HUES48 (cell line): ENCODE results near the gene ZSWIM7.

ENCODE experiments used
- H3K27ac ChIP-seq: one replicate; pipeline ENCODE4 v1.7.0; 2013; ENCODE audit warnings: low read depth, low read length, inconsistent platforms
- H3K27me3 ChIP-seq: 2 replicates; pipeline ENCODE4 v1.6.1; 2013; ENCODE audit warnings: mild to moderate bottlenecking, low read length; ENCODE audit not compliant: control insufficient read depth, insufficient read depth
- H3K36me3 ChIP-seq: 2 replicates; pipeline ENCODE4 v1.6.1; 2013; ENCODE audit warnings: low read length; ENCODE audit not compliant: control insufficient read depth, insufficient read depth
- H3K4me1 ChIP-seq: 2 replicates; pipeline ENCODE4 v1.6.1; 2013; ENCODE audit warnings: mild to moderate bottlenecking, low read length; ENCODE audit not compliant: control insufficient read depth, insufficient read depth
- H3K4me3 ChIP-seq: 2 replicates; pipeline ENCODE4 v1.5.1; 2013; ENCODE audit warnings: mild to moderate bottlenecking, low read depth, low read length
- H3K9ac ChIP-seq: 2 replicates; pipeline ENCODE4 v1.6.1; 2013; ENCODE audit warnings: mild to moderate bottlenecking, low read depth, low read length, moderate library complexity
- H3K9me3 ChIP-seq: 2 replicates; pipeline ENCODE4 v1.6.1; 2013; ENCODE audit warnings: low read length; ENCODE audit not compliant: control insufficient read depth, insufficient read depth

ZSWIM7 gene

DNA sequence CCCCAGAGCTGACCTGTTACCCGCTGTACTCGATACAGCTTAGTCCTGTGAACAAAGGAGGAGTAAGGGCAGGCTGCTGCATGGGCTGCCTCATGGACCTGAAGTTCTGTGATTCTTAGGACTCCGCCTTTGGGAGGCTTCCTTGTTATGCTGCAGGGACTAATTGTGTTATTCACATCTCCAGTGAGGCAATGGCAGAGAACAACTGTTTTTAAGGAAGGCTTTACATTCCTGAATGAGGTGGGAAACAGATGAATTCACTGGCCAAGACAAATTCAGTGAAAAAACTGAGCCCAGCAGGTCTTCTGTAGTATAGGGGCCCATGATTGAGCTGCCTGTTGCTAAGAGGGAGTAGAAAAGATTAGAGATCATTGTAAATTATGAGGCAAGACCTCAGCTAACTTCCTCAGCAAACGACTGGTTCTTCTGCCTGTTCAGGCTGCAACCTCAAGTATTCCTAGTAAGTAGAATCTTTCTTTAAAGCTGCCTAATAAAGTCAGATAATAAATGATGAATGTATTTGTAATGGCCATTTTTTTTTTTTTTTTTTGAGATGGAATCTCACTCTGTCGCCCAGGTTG, 28.3 kb downstream of the ZSWIM7 start:
- no peaks in the 10 kb centered on the region for H3K27me3 ChIP-seq
- H3K4me1 ChIP-seq: peaks cover 33% of the 10 kb centered on the region
- peaks cover 14% of the 10 kb centered on the region for H3K36me3 ChIP-seq
- H3K9me3 ChIP-seq: no peaks in the 10 kb centered on the region
- no peak overlapping the region for H3K4me3 ChIP-seq
- peak overlapping the region; percentile 7 for H3K27ac ChIP-seq
- H3K9ac ChIP-seq: no peak overlapping the region

DNA sequence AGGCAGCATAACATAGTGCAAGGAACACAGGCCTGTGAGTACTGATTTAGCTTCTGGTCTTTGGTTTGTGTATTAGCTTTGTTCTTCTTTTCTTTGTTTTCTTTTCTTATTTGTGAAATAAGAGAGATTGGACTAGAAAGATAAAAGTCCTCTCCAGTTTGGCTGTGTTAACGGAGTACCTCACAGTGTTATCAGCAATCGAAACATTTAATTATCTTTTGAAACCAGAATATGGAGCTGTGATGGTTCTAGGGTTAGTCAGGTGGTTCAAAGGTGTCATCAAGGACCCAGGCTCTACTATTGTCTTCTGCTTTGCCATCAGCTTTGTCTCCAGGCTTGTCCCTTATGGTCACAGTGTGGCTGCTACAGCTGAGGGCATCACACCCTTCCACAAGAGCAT, 29.0 kb downstream of the ZSWIM7 start:
- H3K9me3 ChIP-seq: no peaks in the 10 kb centered on the region
- no peak overlapping the region for H3K4me3 ChIP-seq
- no peaks in the 10 kb centered on the region for H3K27me3 ChIP-seq
- peaks cover 40% of the 10 kb centered on the region for H3K4me1 ChIP-seq
- peak overlapping the region; percentile 7 for H3K27ac ChIP-seq
- H3K36me3 ChIP-seq: peaks cover 10% of the 10 kb centered on the region
- no peak overlapping the region for H3K9ac ChIP-seq

- Histone ChIP-seq H3K9me3 (no peaks in the 10 kb centered on the region), H3K27me3 (no peaks in the 10 kb centered on the region), H3K36me3 (no peaks in the 10 kb centered on the region), H3K27ac (no peak overlapping the region), H3K4me1 (peaks cover 46% of the 10 kb centered on the region), H3K9ac (no peak overlapping the region), H3K4me3 (no peak overlapping the region)
Measured at GRCh38 chr17:15969463-15969862, 30.0 kb downstream of the ZSWIM7 start.

DNA sequence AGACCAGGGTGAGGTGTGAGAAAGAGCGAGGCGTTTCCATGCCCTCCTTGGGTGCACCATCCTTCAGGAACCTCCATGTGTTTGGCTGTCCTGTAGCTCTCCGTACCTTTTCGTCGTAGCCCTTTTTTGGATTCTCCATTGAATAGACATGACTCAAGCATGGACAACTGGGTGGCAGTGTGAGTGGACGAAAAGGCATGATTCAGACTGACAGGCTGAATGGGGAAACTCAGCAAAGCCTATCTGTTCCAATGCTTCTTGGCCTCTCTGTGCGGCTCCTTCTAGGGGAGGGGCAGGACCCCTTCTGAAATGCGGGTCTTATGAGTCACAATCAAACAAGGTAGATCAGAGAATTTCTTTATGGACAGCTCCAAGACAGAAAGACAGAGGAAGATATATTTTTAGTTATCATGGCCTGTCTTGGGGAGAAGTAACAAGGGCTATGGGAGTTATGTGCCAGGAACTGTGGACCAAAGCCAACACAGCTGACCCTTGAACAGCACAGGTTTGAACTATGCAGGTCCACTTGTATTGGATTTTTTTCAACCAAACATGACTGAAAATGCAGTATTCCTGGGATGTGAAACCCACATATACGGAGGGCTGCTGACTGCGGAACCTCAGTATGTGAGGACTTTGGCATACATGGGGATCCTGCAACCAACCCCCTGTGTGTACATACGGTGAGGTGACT, 31.7 kb downstream of the ZSWIM7 start:
- H3K27me3 ChIP-seq: no peaks in the 10 kb centered on the region
- H3K9ac ChIP-seq: no peak overlapping the region
- H3K4me3 ChIP-seq: no peak overlapping the region
- H3K36me3 ChIP-seq: no peaks in the 10 kb centered on the region
- peaks cover 46% of the 10 kb centered on the region for H3K4me1 ChIP-seq
- H3K27ac ChIP-seq: peak overlapping the region; percentile 100
- H3K9me3 ChIP-seq: no peaks in the 10 kb centered on the region

DNA sequence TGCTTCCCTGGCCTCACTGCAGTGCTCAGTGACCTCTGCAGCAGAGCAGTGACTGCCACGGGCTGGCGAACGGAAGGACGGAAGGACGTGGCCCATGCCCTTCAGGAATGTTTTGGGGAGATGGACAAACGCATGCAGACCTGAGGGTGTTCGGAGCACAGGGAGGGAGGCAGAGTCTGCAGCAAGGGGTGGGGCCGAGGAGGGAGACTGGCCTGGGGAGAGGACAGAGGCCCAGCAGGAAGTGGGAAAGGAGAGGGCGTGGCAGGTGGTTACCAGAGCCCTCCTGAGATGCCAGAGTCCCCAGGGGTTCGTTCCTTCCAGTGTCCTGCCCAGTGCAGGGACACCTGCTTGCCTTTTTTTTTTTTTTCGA, 32.6 kb downstream of the ZSWIM7 start:
- Histone ChIP-seq H3K4me3 (peak overlapping the region; percentile 51), H3K36me3 (no peaks in the 10 kb centered on the region), H3K9ac (peak overlapping the region; percentile 77), H3K27ac (peak overlapping the region; percentile 100), H3K9me3 (no peaks in the 10 kb centered on the region), H3K4me1 (peaks cover 46% of the 10 kb centered on the region), H3K27me3 (no peaks in the 10 kb centered on the region)

DNA sequence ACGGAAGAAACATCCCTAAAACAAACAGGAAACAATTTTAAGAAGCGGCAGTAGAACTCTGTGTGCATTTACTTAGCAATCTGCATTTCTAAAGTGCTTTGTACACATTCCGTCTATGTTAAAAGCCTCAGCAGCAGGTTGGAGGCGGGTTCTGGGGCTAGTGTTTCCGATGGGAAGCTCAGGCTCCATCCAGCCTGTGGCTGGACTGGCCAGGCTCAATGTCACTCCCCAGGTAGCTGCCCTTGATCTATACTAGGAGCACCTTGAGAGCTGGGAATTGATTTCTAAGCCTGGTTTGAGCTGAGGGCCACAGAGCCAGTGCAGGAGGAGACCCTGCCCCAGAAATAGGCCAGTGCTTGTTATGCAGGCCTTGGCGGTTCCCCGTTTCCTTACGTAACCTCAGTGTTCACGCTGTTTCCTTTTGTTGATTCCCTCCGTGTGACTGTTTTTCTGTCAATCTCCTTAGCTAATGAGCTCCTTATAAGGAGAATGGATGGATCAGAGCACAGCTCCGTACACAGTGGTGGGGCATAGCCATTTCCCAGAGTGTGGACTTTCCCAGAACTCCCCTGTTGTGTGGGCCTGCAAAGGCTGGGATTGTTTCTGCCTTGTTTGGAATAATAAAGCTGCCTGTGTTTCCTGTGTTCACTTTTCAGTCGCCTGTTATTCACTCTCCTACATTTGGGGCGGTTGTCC, 33.2 kb downstream of the ZSWIM7 start:
- Histone ChIP-seq H3K4me1 (peaks cover 45% of the 10 kb centered on the region), H3K4me3 (peak overlapping the region; percentile 51), H3K9me3 (no peaks in the 10 kb centered on the region), H3K36me3 (no peaks in the 10 kb centered on the region), H3K9ac (peak overlapping the region; percentile 77), H3K27me3 (no peaks in the 10 kb centered on the region), H3K27ac (peak overlapping the region; percentile 100)

DNA sequence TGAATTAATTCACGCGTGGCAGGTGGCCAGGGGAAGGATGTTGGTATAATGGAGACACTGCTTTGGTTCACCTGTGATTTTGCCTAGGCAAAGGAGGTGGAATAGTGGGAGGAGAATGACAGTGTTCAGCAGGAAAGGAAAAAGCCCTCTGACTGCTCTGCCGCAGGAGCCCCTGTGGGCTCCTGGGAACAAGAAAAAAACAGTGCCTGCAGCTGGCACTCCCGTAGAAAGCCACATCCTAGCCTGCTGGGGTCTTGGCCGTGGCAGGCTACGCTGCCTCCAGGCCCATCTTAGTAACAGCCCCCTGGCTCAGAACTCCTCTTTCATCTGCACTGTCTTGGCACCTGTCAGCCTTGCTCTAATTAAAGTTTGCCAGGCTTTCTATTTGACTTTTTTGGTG, 34.0 kb downstream of the ZSWIM7 start:
- Histone ChIP-seq H3K27ac (peak overlapping the region; percentile 100), H3K27me3 (no peaks in the 10 kb centered on the region)

DNA sequence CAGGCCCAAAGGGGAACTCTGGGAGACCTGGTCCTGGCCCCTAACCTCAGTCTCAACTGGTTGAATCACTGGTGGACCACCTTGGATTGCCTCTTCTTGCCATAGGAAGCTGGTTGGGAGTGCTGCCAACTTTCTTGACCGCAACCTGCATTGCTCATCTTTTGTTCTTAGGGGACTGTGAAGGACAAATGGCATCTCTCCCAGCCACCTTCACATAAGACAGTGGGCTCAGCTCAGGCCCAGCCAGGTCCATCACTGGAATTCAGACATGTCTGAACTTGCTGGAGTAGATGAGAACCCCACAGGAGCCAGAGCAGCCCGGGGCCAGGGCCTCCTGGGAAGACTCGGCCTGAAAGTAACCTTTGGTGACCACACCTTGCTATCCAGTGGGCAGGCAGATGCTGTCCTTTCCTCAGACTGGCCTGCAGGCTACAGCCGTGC, 35.8 kb downstream of the ZSWIM7 start:
- H3K9ac ChIP-seq: no peak overlapping the region
- H3K36me3 ChIP-seq: no peaks in the 10 kb centered on the region
- H3K27me3 ChIP-seq: no peaks in the 10 kb centered on the region
- H3K4me3 ChIP-seq: no peak overlapping the region
- no peak overlapping the region for H3K27ac ChIP-seq
- peaks cover 31% of the 10 kb centered on the region for H3K4me1 ChIP-seq
- no peaks in the 10 kb centered on the region for H3K9me3 ChIP-seq

More for the DNA sequence above, 34.0 kb downstream of the ZSWIM7 start:
- Histone ChIP-seq H3K36me3 (no peaks in the 10 kb centered on the region), H3K4me1 (peaks cover 37% of the 10 kb centered on the region), H3K9ac (peak overlapping the region; percentile 77), H3K4me3 (peak overlapping the region; percentile 51), H3K9me3 (no peaks in the 10 kb centered on the region)

DNA sequence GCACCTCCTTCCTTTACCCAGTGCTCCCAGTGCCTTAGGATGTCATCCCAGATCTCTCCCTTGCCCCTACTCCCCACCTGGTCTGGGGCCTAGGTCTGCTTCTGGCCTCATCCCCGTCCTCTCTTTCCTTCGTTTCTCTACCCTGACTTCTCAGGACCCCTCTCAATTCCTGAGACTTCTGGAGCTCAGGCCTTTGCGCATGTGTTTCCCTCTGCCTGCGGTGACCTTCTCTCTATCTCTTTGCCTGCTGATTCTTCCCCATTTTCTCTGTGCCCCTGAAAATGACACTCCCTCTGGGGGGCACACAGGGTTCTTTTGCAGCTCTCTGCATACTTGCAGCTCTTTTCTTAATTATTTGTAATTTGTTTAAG, 41.0 kb downstream of the ZSWIM7 start:
- no peaks in the 10 kb centered on the region for H3K9me3 ChIP-seq
- no peaks in the 10 kb centered on the region for H3K27me3 ChIP-seq
- H3K4me3 ChIP-seq: no peak overlapping the region
- H3K9ac ChIP-seq: no peak overlapping the region
- H3K4me1 ChIP-seq: peaks cover 8% of the 10 kb centered on the region
- no peak overlapping the region for H3K27ac ChIP-seq
- H3K36me3 ChIP-seq: no peaks in the 10 kb centered on the region

- H3K9ac ChIP-seq: no peak overlapping the region
- peaks cover 8% of the 10 kb centered on the region for H3K4me1 ChIP-seq
- no peaks in the 10 kb centered on the region for H3K27me3 ChIP-seq
- no peak overlapping the region for H3K27ac ChIP-seq
- no peaks in the 10 kb centered on the region for H3K9me3 ChIP-seq
- H3K36me3 ChIP-seq: no peaks in the 10 kb centered on the region
- H3K4me3 ChIP-seq: no peak overlapping the region
Measured at GRCh38 chr17:15957608-15958307, 41.7 kb downstream of the ZSWIM7 start.

DNA sequence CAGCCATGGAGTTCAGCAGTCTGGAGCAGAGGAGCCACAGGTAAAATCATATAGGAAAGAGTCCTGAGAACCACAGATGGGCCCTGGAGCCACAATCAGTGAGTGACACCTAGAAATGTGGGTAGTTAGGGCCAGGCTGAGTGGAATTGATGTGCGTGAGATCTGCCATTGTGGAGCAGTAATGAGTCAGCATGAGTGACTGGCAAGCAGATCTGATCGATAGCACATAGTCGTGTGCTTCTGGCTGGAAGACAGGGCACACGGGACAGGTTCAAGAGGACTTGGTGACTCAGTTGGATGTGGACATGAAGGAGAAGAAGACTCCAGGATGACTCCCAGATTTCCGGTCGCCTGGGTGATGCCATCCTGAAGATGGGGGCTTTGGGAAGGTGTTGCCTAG, 42.3 kb downstream of the ZSWIM7 start:
- Histone ChIP-seq H3K27ac (no peak overlapping the region), H3K9ac (no peak overlapping the region), H3K9me3 (no peaks in the 10 kb centered on the region), H3K4me1 (peaks cover 8% of the 10 kb centered on the region), H3K4me3 (no peak overlapping the region), H3K27me3 (no peaks in the 10 kb centered on the region), H3K36me3 (no peaks in the 10 kb centered on the region)
